HG03280 (cell line): Measurements from ENCODE around the gene GHR.
"Not testable (repeated sequence)": the region's sequence is repeated elsewhere in the genome, so short reads cannot be mapped to it uniquely, and the experiment has no call there.

ENCODE experiments used
- ATAC-seq: cut with Tn5 transposase; IDR thresholded peaks from one replicate; pipeline ENCODE4 v1.9.1; 2021; ENCODE audit warnings: mild to moderate bottlenecking, moderate library complexity; ENCODE audit not compliant: unreplicated experiment

Gene GHR

GRCh38 chr5:42636946-42637345 lies 213.7 kb downstream of the GHR start:
- no peak for ATAC-seq

- ATAC-seq, result no peak
Measured at GRCh38 chr5:42638972-42639371, 215.7 kb downstream of the GHR start.

GRCh38 chr5:42640835-42641234 lies 217.6 kb downstream of the GHR start:
- no peak for ATAC-seq

- ATAC-seq, result no peak
Measured at GRCh38 chr5:42641336-42642005, 218.2 kb downstream of the GHR start.

GRCh38 chr5:42642006-42642405 lies 218.8 kb downstream of the GHR start:
- ATAC-seq, result no peak

- ATAC-seq, result no peak
Measured at GRCh38 chr5:42643360-42643759, 220.1 kb downstream of the GHR start.

- ATAC-seq, result no peak
Measured at GRCh38 chr5:42645138-42645537, 221.9 kb downstream of the GHR start.

- no peak for ATAC-seq
Measured at GRCh38 chr5:42648036-42648435, 224.8 kb downstream of the GHR start.

- no peak for ATAC-seq
Measured at GRCh38 chr5:42648915-42649314, 225.7 kb downstream of the GHR start.

- ATAC-seq, result no peak
Measured at GRCh38 chr5:42650084-42650483, 226.8 kb downstream of the GHR start.

GRCh38 chr5:42653705-42654104 lies 230.5 kb downstream of the GHR start:
- no peak for ATAC-seq

GRCh38 chr5:42654645-42655044 lies 231.4 kb downstream of the GHR start:
- no peak for ATAC-seq

- no peak for ATAC-seq
Measured at GRCh38 chr5:42655982-42656650, 232.9 kb downstream of the GHR start.

- no peak for ATAC-seq
Measured at GRCh38 chr5:42656651-42657015, 233.4 kb downstream of the GHR start.

- not testable (repeated sequence) for ATAC-seq
Measured at GRCh38 chr5:42659869-42660268, 236.6 kb downstream of the GHR start.

GRCh38 chr5:42665857-42666256 lies 242.6 kb downstream of the GHR start:
- ATAC-seq, result no peak

GRCh38 chr5:42666869-42667268 lies 243.6 kb downstream of the GHR start:
- ATAC-seq, result no peak

- ATAC-seq, result no peak
Measured at GRCh38 chr5:42668254-42668653, 245.0 kb downstream of the GHR start.

GRCh38 chr5:42672925-42673324 lies 249.7 kb downstream of the GHR start:
- ATAC-seq, result no peak

GRCh38 chr5:42675602-42676001 lies 252.4 kb downstream of the GHR start:
- no peak for ATAC-seq

- ATAC-seq, result no peak
Measured at GRCh38 chr5:42676362-42676761, 253.1 kb downstream of the GHR start.

- ATAC-seq, result no peak
Measured at GRCh38 chr5:42677156-42677842, 254.1 kb downstream of the GHR start.
